B cell (primary cell): ENCODE data around the gene PDCD6IP.
"Not testable (repeated sequence)": the region's sequence is repeated elsewhere in the genome, so short reads cannot be mapped to it uniquely, and the experiment has no call there.

ENCODE experiments used
- EZH2 ChIP-seq: IDR thresholded peaks from 2 replicates; pipeline ENCODE4 v1.6.1; 2012; ENCODE audit warnings: borderline replicate concordance, low read depth, mild to moderate bottlenecking, moderate library complexity, low read length; ENCODE audit not compliant: insufficient read depth, poor library complexity, severe bottlenecking
- TF ChIP-seq, protein P1 (sequence below): fragments of 200-600 bp; IDR thresholded peaks from one replicate; pipeline ENCODE4 v1.8.0; 2022; ENCODE audit warnings: antibody characterized with exemption, mild to moderate bottlenecking

DNA sequence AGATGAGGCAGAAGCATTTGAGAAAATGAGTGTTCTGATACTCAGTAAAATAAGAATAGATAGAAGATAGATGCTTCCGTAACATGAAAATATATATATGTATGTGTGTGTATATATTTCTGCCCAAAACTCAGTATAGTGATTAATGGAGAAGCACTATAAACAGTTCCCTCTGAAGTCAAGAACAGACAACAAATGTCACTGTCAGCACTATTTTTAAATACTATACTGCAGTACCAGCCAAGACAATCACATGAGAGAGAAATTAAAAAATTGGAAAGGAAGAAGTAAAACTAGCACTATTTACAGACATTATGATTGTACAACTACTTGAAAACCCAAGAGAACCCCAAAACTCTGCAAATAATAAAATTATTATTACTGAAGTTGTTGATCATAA is 59.3 kb downstream of the PDCD6IP start:
- TF ChIP-seq, protein P1, sequence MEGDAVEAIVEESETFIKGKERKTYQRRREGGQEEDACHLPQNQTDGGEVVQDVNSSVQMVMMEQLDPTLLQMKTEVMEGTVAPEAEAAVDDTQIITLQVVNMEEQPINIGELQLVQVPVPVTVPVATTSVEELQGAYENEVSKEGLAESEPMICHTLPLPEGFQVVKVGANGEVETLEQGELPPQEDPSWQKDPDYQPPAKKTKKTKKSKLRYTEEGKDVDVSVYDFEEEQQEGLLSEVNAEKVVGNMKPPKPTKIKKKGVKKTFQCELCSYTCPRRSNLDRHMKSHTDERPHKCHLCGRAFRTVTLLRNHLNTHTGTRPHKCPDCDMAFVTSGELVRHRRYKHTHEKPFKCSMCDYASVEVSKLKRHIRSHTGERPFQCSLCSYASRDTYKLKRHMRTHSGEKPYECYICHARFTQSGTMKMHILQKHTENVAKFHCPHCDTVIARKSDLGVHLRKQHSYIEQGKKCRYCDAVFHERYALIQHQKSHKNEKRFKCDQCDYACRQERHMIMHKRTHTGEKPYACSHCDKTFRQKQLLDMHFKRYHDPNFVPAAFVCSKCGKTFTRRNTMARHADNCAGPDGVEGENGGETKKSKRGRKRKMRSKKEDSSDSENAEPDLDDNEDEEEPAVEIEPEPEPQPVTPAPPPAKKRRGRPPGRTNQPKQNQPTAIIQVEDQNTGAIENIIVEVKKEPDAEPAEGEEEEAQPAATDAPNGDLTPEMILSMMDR: not testable (repeated sequence)
- not testable (repeated sequence) for TF ChIP-seq EZH2
